GM12878 (cell line): ENCODE data around the gene EEFSEC. TPM values are rescaled to one million over a fixed set of nuclear protein-coding genes. Genes with fewer than 3 reads are reported as not detected.

Experiments used
- ATAC-seq: fragments of 200-7000 bp; cut with Tn5 transposase; 3 replicates; pipeline ENCODE4 v1.9.1; 2020; ENCODE audit warnings: mild to moderate bottlenecking, moderate library complexity
- BruUV-seq: library from RNA; stranded (reverse); fragments of 400-500 nt; replicated peaks from 2 replicates; lab custom pipeline; 2021; lab: Mats Ljungman, UMichigan
- CTCF ChIA-PET: fragments of 300-600 bp; sonication (Branson Sonifier 250); formaldehyde crosslinking; extraction: SDS; loops from one replicate; lab custom pipeline; 2021; ENCODE audit warnings: inconsistent platforms; lab: Yijun Ruan, JAX
- POLR2A ChIA-PET: fragments of 350-600 bp; formaldehyde crosslinking; extraction: SDS; loops from one replicate; lab custom pipeline; 2021; ENCODE audit warnings: inconsistent platforms; lab: Charles Lee
- RAD21 ChIA-PET: fragments of 300-600 bp; sonication (Branson Sonifier 250); formaldehyde crosslinking; loops from one replicate; lab custom pipeline; 2023; ENCODE audit warnings: antibody characterized with exemption; ENCODE audit not compliant: unreplicated experiment; lab: Charles Lee
- SMC1A ChIA-PET: fragments of 300-600 bp; sonication (Branson Sonifier 250); formaldehyde crosslinking; loops from one replicate; lab custom pipeline; 2023; ENCODE audit not compliant: unreplicated experiment, uncharacterized antibody; lab: Charles Lee
- DNase-seq: peaks from one replicate; pipeline ENCODE4 v3.0.0-alpha.2; 2011; ENCODE audit warnings: low read depth, low spot score
- FAIRE-seq: peaks from 3 replicates; lab custom pipeline; 2011; peaks lifted over from hg19 to GRCh38; lab: Jason Lieb, UNC
- H2AFZ ChIP-seq: 2 replicates; pipeline ENCODE4 v1.6.0; 2011; ENCODE audit warnings: low read depth, low read length, control low read depth; ENCODE audit not compliant: control insufficient read depth
- H3K27ac ChIP-seq: 2 replicates; pipeline ENCODE4 v1.5.1; 2011; ENCODE audit warnings: control low read depth; ENCODE audit not compliant: control insufficient read depth, insufficient read depth
- H3K27me3 ChIP-seq, 2 experiments: replicated peaks in 1 of 2; 2 replicates each; pipeline versions ENCODE4 v1.6.0 to v1.6.1; 2011; ENCODE audit warnings: low read length in 1 of 2; ENCODE audit not compliant: control insufficient read depth in 2 of 2, insufficient read depth in 2 of 2
- H3K36me3 ChIP-seq, 2 experiments: 2 replicates each; pipeline ENCODE4 v1.5.1; 2011; ENCODE audit warnings: low read length in 1 of 2; ENCODE audit not compliant: control insufficient read depth in 2 of 2, insufficient read depth in 2 of 2
- H3K4me1 ChIP-seq: 2 replicates; pipeline ENCODE4 v1.6.1; 2011; ENCODE audit warnings: mild to moderate bottlenecking, low read length, moderate library complexity, mixed read lengths; ENCODE audit not compliant: control insufficient read depth, insufficient read depth
- H3K4me2 ChIP-seq: 2 replicates; pipeline ENCODE4 v1.6.0; 2011; ENCODE audit warnings: control low read depth; ENCODE audit not compliant: control insufficient read depth, insufficient read depth
- H3K4me3 ChIP-seq: fragments of 200-600 bp; sonication (generic); 2 replicates; pipeline ENCODE4 v1.5.1; 2016
- H3K79me2 ChIP-seq: 2 replicates; pipeline ENCODE4 v1.6.0; 2011; ENCODE audit warnings: low read length; ENCODE audit not compliant: control insufficient read depth, insufficient read depth
- H3K9ac ChIP-seq: 2 replicates; pipeline ENCODE4 v1.8.0; 2011; ENCODE audit warnings: low read length, control low read depth, mixed read lengths; ENCODE audit not compliant: control insufficient read depth, insufficient read depth
- H3K9me3 ChIP-seq: replicated peaks from 3 replicates; pipeline ENCODE4 v1.5.1; 2011; ENCODE audit warnings: mild to moderate bottlenecking, low read length; ENCODE audit not compliant: control insufficient read depth, insufficient read depth
- H4K20me1 ChIP-seq: 2 replicates; pipeline ENCODE4 v1.6.0; 2011; ENCODE audit not compliant: control insufficient read depth, insufficient read depth
- ATF2 ChIP-seq: IDR thresholded peaks from 2 replicates; pipeline ENCODE4 v1.6.1; 2012; ENCODE audit warnings: low read length, inconsistent platforms
- BACH1 ChIP-seq: fragments of 450-650 bp; IDR thresholded peaks from 2 replicates; pipeline ENCODE4 v1.6.1; 2017; ENCODE audit warnings: mild to moderate bottlenecking, borderline replicate concordance
- E4F1 ChIP-seq: fragments of 450-650 bp; IDR thresholded peaks from 2 replicates; pipeline ENCODE4 v1.6.1; 2018; ENCODE audit warnings: borderline replicate concordance, mild to moderate bottlenecking; ENCODE audit not compliant: partially characterized antibody
- HDAC6 ChIP-seq: fragments of 200-600 bp; sonication (generic); IDR thresholded peaks from one replicate; pipeline ENCODE4 v1.8.0; 2017; ENCODE audit warnings: antibody characterized with exemption; ENCODE audit not compliant: unreplicated experiment
- MXI1 ChIP-seq: fragments of 150-350 bp; IDR thresholded peaks from 2 replicates; pipeline ENCODE4 v1.6.1; 2011; ENCODE audit warnings: low read depth, mild to moderate bottlenecking, inconsistent platforms, low read length, improper control_type of control experiment
- NR2C1 ChIP-seq: fragments of 450-650 bp; IDR thresholded peaks from 2 replicates; pipeline ENCODE4 v1.6.1; 2017; ENCODE audit warnings: antibody characterized with exemption, mild to moderate bottlenecking, moderate library complexity
- POLR2AphosphoS2 ChIP-seq: IDR thresholded peaks from 2 replicates; pipeline ENCODE4 v1.6.1; 2011; ENCODE audit warnings: low read depth, mild to moderate bottlenecking, low read length, improper control_type of control experiment, moderate library complexity
- RCOR1 ChIP-seq: conservative IDR thresholded peaks from 2 replicates; pipeline ENCODE4 v1.6.1; 2012; ENCODE audit warnings: low read depth, low read length, improper control_type of control experiment
- ZNF384 ChIP-seq: IDR thresholded peaks from 2 replicates; pipeline ENCODE4 v1.6.1; 2012; ENCODE audit warnings: low read depth, mild to moderate bottlenecking, low read length, improper control_type of control experiment, borderline replicate concordance
- WGBS: methylation state at CpG from one replicate; pipeline ENCODE4 v1.1.6; 2016; ENCODE audit warnings: low lambda C conversion rate; ENCODE audit not compliant: insufficient replicate concordance, insufficient coverage; ENCODE audit errors: missing lambda C conversion rate; 5-methylcytosine and 5-hydroxymethylcytosine counted together
- in situ Hi-C: fragments of 300-500 bp; cut with MboI; formaldehyde crosslinking; loops from 9 replicates; pipeline ENCODE4 v1.14.3; 2018; ENCODE audit warnings: mixed read lengths
- intact Hi-C: fragments of 100-400 bp; cut with micrococcal nuclease; formaldehyde crosslinking; loops from one replicate; pipeline ENCODE4 v1.14.2; 2022; ENCODE audit not compliant: unreplicated experiment
- polyA plus RNA-seq, 11 experiments: library from polyadenylated mRNA; depleted of rRNA in 4 of 11; unstranded in 6 of 11; stranded (reverse) in 5 of 11; fragments of >200 nt; fragmentation: Nextera tagmentation in 4 of 11; fragmentation: Illumina TruSeq in 1 of 11; extraction: Ambion mirVana in 4 of 11; extraction: Trizol in 1 of 11; gene quantifications; 1 replicate in 1 of 11; 2 replicates in 10 of 11; pipeline versions ENCODE4 v1.2.1 to v1.2.3, GENCODE V29; 2011 to 2016; ENCODE audit warnings: inconsistent platforms in 2 of 11, missing spikeins in 2 of 11, low read depth in 1 of 11
- total RNA-seq, 4 experiments: library from RNA; depleted of rRNA in 3 of 4; stranded (reverse); fragments of >200 nt in 3 of 4; fragmentation: Illumina TruSeq in 1 of 4; extraction: Trizol in 1 of 4; gene quantifications; 2 replicates each; pipeline versions ENCODE4 v1.2.1 to v1.2.3, GENCODE V29; 2013 to 2021
- TF ChIP-seq, protein P1 (sequence below): fragments of 450-650 bp; IDR thresholded peaks from 2 replicates; pipeline ENCODE4 v1.6.1; 2016; ENCODE audit warnings: mild to moderate bottlenecking

Gene EEFSEC
- total and polyA plus RNA-seq, 10 of the 15 experiments (the other 5 are each of a cell fraction or from before 2014, with no cell fraction given) = 0.29 to 29.1 (median 16.1) TPM

DNA sequence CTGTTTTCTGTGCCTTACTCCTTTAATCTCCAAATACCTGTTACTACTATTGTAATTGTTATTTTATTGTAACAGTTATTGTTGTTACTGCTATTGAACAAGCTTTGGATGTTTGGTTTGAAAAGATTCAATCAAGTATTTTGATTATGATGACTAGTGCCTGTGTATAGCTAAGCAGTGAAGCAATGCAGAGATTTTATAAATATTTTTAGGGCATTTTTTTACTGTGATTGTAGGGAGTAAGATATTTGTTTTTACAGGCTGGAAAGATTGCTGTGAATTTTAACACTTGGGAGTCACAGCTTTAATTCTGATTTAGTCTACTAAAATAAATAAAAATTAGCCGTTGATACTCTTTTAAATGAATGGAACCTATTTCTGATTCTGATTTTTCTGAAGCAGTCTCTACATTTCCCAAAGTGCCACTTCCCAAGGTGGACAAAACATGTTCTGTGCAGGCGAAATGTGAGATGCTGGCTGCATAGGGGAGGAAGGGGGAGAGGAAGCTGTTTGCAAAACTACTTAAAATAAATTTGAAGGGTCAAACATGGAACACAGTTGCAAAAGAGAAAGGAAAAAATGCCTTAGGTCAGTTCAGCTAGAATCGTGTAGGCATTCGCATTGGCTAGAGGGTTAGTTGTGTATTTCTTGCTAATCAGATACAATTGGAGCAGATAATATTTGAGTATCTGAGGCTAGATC is 25.7 kb downstream of the EEFSEC start:
- no peaks in the 10 kb centered on the region for H3K9me3 ChIP-seq
- H3K79me2 ChIP-seq = peaks cover 2% of the 10 kb centered on the region; the same call in 1 of the 2 replicates
- H2AFZ ChIP-seq = no peak overlapping the region
- ChIA-PET CTCF (no interaction called here), RAD21 (interaction anchor here (0.6 kb wide), 1 partner anchor 28 kb away, joined by 4 read pairs; no protein-coding TSS in a partner anchor), SMC1A (no interaction called here), POLR2A (no interaction called here)
- H3K4me1 ChIP-seq = no peaks in the 10 kb centered on the region
- no peak overlapping the region for H3K4me3 ChIP-seq
- H4K20me1 ChIP-seq = 0 out of 2 replicates have a peak, but pooled peaks cover 2% of the 10 kb centered on the region
- BruUV-seq = no TSS peak
- no peak for DNase-seq
- no peak overlapping the region for H3K9ac ChIP-seq
- TF ChIP-seq ZNF384 (no peak), HDAC6 (no peak)
- no peak for FAIRE-seq
- in situ Hi-C loops = no loop called here
- no peaks in the 10 kb centered on the region for H3K36me3 ChIP-seq
- WGBS = 84% methylated on average over 4 of the region's 4 CpGs
- ATAC-seq = no peak
- intact Hi-C loops = no loop called here
- no peaks in the 10 kb centered on the region for H3K27me3 ChIP-seq
- H3K27ac ChIP-seq = no peak overlapping the region
- H3K4me2 ChIP-seq = no peak overlapping the region

GRCh38 chr3:128179484-128179819 is 26.2 kb downstream of the EEFSEC start:
- BruUV-seq = no TSS peak
- in situ Hi-C loops = no loop called here
- TF ChIP-seq POLR2AphosphoS2 (no peak), BACH1 (no peak), ATF2 (no peak), E4F1 (no peak), MXI1 (no peak), RCOR1 (no peak), NR2C1 (no peak)
- TF ChIP-seq, protein P1, sequence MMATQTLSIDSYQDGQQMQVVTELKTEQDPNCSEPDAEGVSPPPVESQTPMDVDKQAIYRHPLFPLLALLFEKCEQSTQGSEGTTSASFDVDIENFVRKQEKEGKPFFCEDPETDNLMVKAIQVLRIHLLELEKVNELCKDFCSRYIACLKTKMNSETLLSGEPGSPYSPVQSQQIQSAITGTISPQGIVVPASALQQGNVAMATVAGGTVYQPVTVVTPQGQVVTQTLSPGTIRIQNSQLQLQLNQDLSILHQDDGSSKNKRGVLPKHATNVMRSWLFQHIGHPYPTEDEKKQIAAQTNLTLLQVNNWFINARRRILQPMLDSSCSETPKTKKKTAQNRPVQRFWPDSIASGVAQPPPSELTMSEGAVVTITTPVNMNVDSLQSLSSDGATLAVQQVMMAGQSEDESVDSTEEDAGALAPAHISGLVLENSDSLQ = no peak

More at GRCh38 chr3:128179484-128179819, 26.2 kb downstream of the EEFSEC start:
- DNase-seq (no peak), FAIRE-seq (no peak), ATAC-seq (no peak)
- H3K9me3 ChIP-seq = no peaks in the 10 kb centered on the region
- CTCF ChIA-PET = no interaction called here
- H3K36me3 ChIP-seq = no peaks in the 10 kb centered on the region
- H3K27ac ChIP-seq = no peak overlapping the region
- 0 out of 2 replicates have a peak, but pooled peaks cover 2% of the 10 kb centered on the region for H4K20me1 ChIP-seq
- SMC1A ChIA-PET = no interaction called here
- H3K9ac ChIP-seq = no peak overlapping the region
- intact Hi-C loops = no loop called here
- RAD21 ChIA-PET = no interaction called here
- H3K4me1 ChIP-seq = no peaks in the 10 kb centered on the region
- H3K4me2 ChIP-seq = no peak overlapping the region
- no peak overlapping the region for H3K4me3 ChIP-seq
- 92% methylated on average over 7 of the region's 7 CpGs for WGBS
- POLR2A ChIA-PET = no interaction called here
- H2AFZ ChIP-seq = no peak overlapping the region
- H3K79me2 ChIP-seq = peaks cover 2% of the 10 kb centered on the region; the same call in 1 of the 2 replicates
- H3K27me3 ChIP-seq = no peaks in the 10 kb centered on the region
